NCI-H1105 treated with DMSO at 0.1 percent for 48 hours (cell line): ENCODE measurements around the gene SYNPO.
A peak's percentile ranks its signal among the peaks of the same experiment; 100 is the strongest.

Source experiments
- DNase-seq: peaks from one replicate; lab custom pipeline; 2025; lab: John Stamatoyannopoulos, UW

The SYNPO gene

DNA sequence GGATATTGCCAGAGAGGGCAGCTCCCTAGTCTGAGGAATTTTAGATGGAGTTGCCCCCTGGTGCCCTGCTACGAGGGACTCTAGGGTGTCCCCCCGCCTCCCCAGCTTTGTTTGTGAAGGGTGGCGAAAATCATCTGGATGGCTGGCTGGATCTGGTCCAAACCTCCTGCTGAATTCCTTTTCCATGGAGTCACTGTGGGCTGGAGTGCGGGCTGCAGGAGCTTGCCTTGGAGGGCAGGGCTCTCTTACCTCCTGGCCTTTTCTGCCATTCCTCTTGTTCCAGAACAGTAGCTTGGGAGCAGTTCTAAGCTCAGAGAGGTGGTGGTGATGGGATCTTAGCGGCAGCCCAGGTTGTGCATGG lies 2.1 kb downstream of the SYNPO start:
- no peak for DNase-seq

DNA sequence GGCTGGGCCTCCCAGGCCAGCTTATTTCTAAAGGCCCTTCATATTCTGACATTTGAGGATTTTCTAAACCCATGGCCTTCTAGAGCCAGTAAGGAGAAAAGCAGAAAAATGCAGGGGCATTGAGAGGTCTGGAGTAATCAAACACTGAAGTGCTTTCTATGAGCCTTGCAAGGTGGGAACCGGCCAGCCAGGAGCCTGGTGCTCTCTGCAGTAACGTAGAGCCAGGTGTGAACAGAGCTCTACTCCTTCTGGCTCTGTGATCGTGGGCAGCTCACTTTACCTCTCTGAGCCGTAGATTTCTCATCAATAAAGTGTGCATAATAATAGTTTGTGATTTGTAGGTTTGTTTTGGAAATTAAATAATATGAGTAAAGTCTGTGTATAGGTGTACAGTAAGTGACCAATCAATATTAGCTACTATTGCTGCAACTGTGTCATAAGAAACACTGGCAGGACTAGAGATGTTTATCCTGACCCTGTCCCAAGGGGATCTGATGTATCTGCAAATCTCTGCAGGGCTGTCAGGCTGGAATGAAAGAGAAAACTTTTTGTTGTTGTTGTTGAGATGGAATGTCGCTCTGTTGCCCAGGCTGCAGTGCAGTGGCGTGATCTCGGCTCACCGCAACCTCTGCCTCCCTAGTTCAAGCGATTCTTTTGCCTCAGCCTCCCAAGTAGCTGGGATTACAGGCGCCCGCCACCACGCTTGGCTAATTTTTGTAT lies 2.7 kb downstream of the SYNPO start:
- DNase-seq, result no peak

DNA sequence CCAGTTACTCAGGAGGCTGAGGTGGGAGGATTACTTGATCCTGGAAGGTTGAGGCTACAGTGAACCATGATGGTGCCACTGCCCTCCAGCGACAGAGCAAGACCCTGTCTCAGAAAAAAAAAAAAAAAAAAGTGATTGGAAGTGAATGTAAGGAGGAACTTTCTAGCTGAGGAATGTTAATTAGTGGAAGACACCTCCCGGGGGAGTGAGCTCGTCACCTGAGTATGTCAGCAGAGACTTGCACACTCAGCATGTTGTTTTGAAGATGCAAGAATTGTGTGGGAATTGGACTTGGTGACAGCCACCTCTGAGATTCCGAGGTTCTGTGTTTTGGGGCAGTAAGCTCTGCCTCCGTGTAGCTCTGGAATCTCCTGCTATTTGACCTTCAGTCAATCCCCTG lies 3.6 kb downstream of the SYNPO start:
- DNase-seq, result no peak

DNA sequence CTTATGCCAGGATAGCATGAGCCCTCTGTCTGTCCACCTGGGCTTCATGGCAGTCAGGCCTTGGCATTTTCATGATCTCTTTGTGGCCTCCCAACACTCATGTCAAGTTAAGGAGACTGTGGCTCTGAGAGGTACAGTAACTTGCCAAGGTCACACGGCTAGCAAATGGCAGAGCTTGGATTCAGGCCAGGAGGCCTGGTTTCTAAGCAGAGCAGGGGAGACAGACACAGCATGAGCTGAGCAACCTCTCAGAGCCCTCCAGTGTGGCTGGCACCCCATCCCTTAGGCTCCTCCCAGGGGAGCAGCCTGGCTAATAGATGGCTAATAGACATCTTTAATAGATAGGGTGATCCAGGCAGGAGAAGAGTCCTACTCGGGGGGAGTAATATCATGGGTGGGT lies 4.1 kb downstream of the SYNPO start:
- no peak for DNase-seq

DNA sequence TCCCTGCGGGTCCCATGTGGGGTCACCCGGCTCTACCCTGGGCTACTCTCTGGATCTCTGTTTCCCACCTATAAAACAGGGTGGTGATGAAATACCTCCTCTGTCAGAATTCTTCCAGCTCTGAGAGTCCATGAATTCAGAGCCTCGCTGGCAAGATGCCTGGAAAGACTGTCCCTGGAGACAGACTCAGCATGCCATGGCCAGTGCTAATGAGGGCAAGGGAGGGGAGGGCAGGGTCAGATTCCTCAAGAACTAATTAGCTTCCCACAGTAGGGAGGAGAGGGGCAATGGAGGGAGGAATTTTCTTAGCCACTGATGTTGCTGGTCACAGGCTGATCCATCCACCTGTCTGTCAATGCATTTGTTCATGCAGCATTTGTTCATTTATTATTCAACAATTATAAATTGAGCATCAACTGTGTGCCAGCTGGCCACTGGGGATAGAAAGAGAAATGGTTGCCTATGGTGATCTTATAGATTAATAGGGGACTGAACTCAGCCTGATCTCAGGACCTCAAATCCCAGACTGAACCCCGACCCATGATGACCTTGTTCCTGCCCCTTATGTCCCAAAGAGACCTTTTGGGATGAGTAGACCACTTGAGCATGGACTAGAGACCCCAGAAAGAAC lies 4.7 kb downstream of the SYNPO start:
- no peak for DNase-seq

DNA sequence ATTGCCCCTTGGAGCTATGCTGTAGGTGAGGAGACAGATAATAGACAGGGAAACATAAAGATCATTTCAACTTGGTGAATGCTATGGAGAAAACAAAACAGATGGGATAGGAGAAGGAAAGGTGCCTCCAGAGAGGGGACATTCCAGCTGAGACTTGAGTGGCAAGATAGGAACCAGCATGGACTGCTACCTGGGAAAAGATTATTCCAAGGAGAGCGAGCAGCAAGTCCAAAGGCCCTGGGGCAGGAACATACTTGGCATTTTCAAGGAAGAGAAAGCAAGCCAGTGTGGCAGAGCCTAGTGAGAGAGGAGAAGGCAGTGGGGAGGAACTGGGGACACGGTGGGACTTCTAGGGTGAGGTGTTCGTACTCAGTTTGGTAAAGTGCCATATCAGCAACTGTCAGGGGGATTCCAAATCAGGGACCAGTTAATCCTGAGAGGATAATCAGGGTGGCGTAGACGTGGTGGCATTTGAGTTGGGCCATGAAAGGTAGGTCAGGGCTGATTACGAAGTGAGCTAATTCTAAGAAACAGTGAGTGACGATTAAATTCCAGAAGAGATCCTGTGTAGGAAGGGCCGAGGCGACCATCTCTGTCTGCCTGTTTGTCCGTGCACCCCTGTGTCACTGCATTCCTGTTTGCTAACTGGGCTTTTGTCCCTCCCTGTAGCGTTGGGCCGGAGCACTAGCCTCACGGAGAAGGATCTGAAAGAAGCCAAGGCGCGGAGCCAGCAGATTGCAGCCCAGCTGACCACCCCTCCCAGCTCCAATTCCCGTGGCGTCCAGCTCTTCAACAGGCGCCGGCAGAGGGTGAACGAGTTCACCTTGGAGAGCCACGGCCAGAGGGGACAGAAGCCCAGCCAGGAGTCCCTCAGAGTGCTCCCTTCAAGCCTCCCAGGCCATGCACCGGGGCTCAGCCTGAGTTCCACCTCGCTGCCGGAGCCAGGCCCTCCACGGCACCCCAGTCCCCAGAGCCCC lies 7.1 kb downstream of the SYNPO start:
- DNase-seq, result no peak

DNA sequence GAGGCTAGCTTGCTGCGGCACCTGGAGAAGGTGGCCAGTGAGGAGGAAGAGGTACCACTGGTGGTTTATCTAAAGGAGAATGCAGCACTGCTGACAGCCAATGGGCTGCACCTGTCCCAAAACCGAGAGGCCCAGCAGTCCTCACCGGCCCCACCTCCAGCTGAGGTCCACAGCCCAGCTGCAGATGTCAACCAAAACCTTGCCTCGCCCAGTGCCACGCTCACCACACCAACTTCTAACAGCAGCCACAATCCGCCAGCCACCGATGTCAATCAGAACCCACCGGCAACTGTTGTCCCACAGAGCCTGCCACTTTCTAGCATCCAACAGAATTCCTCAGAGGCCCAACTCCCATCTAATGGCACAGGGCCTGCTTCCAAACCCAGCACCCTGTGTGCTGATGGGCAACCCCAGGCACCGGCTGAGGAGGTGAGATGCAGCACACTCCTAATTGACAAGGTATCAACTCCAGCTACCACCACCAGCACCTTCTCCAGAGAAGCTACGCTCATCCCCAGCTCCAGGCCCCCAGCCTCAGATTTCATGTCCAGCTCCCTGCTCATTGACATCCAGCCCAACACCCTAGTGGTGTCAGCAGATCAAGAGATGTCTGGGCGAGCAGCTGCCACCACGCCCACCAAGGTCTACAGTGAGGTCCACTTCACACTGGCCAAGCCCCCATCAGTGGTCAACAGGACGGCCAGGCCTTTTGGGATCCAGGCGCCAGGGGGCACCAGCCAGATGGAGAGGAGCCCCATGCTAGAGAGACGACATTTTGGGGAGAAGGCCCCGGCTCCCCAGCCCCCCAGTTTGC lies 8.0 kb downstream of the SYNPO start:
- DNase-seq, result no peak

DNA sequence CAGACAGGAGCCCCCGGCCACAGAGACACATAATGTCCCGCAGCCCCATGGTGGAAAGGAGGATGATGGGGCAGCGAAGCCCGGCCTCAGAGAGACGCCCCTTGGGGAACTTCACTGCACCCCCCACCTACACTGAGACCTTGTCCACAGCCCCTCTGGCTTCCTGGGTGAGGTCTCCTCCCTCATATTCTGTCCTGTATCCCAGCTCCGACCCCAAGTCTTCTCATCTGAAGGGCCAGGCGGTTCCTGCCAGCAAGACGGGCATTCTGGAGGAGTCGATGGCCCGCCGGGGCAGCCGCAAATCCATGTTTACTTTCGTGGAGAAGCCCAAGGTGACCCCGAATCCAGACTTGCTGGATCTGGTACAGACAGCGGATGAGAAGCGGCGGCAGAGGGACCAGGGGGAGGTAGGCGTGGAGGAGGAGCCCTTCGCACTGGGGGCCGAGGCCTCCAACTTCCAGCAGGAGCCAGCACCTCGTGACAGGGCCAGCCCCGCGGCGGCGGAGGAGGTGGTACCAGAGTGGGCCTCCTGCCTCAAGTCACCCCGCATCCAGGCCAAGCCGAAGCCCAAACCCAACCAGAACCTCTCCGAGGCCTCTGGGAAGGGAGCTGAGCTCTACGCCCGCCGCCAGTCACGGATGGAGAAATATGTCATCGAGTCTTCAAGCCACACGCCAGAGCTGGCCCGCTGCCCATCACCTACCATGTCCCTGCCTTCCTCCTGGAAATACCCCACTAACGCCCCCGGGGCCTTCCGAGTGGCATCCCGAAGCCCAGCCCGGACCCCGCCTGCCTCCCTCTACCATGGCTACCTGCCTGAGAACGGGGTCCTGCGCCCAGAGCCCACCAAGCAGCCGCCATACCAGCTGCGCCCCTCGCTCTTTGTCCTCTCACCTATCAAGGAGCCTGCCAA lies 8.9 kb downstream of the SYNPO start:
- DNase-seq, result no peak

DNA sequence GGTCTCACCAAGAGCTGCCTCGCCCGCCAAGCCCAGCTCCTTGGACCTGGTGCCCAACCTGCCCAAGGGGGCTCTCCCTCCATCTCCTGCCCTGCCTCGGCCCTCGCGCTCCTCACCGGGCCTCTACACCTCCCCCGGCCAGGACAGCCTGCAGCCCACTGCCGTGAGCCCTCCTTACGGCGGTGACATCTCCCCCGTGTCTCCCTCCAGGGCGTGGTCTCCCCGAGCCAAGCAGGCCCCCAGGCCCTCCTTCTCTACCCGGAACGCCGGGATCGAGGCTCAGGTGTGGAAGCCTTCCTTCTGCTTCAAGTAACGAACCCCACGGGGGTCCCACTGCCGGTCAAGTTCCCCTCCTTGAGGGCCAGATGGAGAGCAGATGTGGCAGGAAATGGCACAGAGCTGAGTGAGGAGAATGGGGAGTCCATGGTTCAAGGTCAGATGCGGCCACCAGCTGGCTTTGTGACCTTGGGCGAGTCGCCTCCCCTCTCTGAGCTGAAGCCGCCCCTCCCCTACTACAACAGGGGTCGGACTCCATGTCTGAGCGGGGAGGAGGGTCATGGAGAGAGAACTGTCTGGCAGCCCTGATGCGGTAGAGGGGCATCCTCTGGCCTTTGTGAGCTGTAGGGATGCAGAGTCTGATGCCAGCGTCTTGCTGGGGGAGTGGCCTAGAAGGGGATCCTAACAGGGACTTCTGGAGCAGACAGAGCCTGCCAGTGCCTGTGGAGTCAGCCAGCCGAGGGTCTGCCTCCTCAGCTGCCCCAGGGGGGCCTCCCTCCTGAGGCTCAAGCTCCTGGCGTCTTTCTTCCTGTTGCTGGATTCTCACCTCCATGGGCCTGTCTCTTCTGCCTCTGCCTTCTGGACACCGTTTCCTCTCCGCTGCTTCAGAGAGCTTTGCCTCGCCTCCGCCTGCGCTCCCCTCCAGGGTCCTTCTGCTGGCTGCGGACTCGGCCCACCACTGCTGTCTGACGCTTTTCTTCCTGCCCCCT lies 9.9 kb downstream of the SYNPO start:
- no peak for DNase-seq

DNA sequence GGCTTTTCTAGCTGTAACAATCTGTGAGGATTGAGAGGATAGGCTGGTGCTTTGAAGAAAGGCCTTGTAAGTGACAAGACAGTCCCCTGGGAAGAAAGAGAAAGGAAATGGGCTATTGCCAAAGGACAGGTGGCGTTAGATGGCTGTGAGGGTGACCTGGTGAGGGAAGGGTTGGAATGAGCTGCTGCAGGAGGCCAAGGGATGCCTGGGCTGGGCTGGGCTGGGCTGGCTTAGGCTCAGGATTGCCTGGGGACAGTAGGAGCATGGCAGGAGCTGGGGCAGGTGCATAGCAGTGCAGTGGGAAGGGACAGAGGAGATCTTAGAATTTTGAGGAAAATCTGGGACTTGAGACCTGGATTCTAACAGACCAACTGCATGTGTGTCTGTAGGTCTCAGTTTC lies 10.9 kb downstream of the SYNPO start:
- DNase-seq, result no peak

DNA sequence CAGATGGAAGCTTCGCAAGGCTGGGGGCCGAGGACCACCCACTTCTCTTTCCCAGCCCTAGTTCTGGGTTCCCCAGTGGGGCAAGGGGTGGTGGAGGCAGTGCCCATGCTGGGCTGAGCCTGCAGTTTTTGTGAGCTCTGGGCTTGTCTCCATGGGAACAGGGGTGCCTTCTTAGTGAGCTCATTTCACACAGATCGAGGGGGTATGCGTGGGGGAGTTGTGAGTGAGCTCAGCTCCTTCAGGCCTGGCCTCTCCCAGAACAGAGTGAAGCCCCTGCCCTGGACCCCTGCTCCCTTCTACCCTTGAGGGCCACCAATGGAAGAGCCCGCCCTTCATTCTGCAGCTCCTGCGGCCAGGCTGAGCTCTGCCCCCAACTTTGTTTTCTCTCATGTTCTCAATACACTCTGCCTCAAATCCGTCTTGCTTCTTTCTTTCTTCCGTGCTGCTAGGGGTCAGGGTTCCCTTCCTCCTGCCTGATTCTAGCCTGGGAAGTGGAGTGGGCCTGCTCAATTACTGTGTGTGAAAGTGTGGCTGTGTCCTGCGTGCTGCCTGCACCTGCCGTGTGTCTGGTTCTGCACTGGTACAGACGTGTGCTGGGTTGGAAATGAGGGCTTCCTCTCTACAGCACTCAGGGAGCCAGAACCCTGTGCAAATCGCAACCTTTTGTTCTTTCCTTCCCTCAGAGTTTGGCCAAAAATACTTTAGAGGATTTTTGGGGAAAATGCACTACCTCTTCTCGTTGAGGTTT lies 11.6 kb downstream of the SYNPO start:
- DNase-seq, result no peak

DNA sequence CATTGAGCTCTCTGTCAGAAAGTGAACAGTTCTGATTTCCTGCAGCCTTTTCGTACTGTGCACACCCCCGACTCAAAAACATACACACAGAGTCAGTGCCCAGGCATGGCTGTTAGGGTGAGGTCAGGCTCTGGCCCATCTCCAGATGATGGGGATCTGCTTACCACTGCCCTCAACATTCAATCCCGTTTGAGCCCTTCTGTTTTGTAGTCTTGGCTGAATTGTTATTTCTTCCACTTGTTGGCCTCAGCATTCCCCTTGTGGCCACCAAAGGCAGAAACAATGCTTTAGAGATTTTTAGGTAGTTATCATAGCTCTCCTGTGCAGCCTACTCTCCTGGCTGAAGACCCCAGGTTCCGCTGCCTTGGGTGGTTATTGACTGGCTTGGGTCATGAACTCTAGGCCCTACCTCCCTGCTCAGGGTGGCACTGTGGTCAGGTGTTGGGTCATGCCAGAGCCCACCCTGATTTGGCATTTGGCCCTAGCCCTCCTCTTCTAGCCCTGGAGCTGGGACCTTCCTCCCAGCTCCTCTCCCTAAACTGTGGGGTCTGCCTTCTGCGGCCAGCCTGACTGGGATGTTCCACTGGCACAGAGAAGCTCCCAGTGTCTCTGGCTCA lies 12.8 kb downstream of the SYNPO start:
- DNase-seq, result no peak

DNA sequence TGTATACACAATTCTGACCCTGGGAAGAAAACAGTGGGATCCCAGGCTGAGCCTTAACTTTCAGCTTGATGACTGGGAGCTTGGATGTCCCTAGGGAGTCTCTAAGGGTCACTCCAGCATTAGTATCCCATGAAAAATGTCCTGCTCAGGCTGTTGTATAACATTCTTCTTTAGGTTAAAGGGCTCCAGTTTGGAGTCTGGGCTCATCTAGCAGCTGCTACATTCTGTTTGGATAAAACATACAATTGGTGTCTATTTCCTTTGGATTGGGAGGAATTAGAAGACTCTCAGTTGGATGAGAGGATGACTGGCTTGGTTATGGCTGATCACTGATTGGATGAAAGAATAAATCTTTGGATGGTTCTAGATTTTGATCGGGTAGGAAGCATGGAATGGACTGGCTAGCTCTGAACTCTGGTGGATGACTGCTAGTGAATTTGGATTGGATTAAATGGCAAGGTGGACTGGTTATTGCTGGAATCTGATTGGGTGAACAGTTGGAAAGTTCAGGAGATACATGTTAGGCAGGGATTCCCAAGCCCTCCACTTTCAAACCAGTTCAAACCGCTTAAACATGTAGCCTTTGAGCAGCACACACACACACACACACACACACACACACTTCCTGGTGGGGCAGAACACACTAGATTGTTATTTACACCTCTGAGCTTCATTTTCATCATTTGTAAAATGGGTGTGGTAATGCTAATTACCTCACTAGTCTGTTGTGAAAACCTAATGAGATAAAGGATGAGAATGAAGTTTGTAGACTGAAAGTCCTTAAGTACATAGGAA lies 13.5 kb downstream of the SYNPO start:
- no peak for DNase-seq

DNA sequence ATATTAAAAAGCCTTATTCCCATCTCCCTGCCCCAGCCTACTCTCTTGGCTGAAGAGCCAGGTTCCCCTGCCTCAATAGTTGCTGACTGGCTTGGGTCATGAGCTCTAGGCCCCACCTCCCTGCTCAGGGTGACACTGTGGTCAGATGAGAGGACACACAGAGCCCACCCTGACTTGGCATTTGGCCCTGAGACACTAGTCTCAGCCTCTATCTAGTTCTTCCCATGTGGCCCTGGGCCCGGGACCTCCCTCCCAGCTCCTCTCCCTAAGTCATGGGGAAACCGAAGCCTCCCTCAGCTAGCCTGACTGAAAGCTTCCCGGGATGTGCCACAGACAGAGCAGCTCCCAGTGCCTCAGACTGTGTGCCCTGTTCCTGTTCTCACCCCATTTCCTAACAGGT lies 14.8 kb downstream of the SYNPO start:
- no peak for DNase-seq

DNA sequence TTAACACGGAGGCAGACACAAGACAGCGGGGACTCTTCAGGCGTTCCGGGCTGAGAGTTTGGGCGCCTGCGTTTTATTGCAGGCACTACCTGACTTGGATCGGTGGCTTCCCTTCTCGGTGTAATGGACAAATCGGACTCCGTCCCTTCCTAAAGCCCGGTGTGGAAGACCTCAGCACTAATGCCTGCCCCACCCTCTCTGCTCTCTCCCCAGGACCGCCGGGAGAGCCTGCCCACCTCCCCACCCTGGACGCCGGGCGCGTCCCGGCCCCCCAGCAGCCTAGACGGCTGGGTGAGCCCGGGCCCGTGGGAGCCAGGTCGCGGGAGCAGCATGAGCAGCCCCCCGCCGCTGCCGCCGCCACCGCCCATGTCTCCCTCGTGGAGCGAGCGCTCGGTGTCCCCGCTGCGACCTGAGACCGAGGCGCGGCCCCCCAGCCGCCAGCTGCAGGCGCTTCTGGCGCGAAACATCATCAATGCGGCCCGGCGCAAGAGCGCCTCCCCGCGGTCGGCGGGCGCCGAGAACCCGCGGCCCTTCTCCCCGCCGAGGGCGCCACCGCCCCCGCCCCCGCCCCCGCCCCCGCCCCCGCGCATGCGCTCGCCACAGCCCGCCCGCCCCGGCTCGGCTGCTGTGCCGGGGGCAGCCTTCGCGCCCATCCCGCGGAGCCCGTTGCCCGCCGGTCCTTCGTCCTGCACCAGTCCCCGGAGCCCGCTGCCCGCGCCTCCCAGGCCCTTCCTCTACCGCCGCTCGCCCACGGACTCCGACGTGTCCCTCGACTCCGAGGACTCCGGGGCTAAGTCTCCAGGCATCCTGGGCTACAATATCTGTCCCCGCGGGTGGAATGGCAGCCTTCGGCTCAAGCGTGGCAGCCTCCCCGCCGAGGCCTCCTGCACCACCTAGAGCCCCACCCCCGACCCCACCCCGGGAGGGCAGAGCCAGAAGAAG lies 16.0 kb downstream of the SYNPO start:
- peak; percentile 64 for DNase-seq

DNA sequence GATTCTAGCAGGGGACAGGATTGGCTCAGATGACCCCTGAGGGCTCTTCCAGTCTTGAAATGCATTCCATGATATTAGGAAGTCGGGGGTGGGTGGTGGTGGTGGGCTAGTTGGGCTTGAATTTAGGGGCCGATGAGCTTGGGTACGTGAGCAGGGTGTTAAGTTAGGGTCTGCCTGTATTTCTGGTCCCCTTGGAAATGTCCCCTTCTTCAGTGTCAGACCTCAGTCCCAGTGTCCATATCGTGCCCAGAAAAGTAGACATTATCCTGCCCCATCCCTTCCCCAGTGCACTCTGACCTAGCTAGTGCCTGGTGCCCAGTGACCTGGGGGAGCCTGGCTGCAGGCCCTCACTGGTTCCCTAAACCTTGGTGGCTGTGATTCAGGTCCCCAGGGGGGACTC lies 17.7 kb downstream of the SYNPO start:
- DNase-seq, result no peak
